Liver (tissue), 9 donors: ENCODE measurements around the gene ZSWIM6. TPM values are rescaled to one million over a fixed set of nuclear protein-coding genes. Genes with fewer than 3 reads are reported as not detected.

Experiments
- DNase-seq: peaks from one replicate; pipeline ENCODE4 v3.0.0-alpha.2; 2017; ENCODE audit warnings: low spot score
- H3K27ac ChIP-seq, 2 donors: one replicate each; pipeline ENCODE4 v1.7.0; 2013; ENCODE audit warnings: inconsistent platforms in 2 of 2, low read length in 2 of 2, control low read depth in 1 of 2, low read depth in 1 of 2, mild to moderate bottlenecking in 1 of 2
- H3K27me3 ChIP-seq, 4 donors: one replicate each; pipeline versions ENCODE4 v1.6.1 to v1.7.0; 2013; ENCODE audit warnings: low read length in 3 of 4, inconsistent platforms in 1 of 4, mild to moderate bottlenecking in 1 of 4, moderate library complexity in 1 of 4; ENCODE audit not compliant: control insufficient read depth in 4 of 4, insufficient read depth in 4 of 4
- H3K36me3 ChIP-seq, 4 donors: one replicate each; pipeline versions ENCODE4 v1.6.1 to v1.7.0; 2013; ENCODE audit warnings: low read length in 3 of 4, mild to moderate bottlenecking in 3 of 4, low read depth in 1 of 4, moderate library complexity in 1 of 4; ENCODE audit not compliant: control insufficient read depth in 4 of 4, insufficient read depth in 3 of 4
- H3K4me1 ChIP-seq, 4 donors: one replicate each; pipeline versions ENCODE4 v1.6.1 to v1.7.0; 2013; ENCODE audit warnings: low read length in 3 of 4, mild to moderate bottlenecking in 3 of 4, moderate library complexity in 1 of 4; ENCODE audit not compliant: control insufficient read depth in 4 of 4, insufficient read depth in 4 of 4
- H3K4me3 ChIP-seq, 3 donors: one replicate each; pipeline versions ENCODE4 v1.6.1 to v1.7.0; 2013; ENCODE audit warnings: low read length in 3 of 3, control low read depth in 1 of 3, low read depth in 1 of 3, mild to moderate bottlenecking in 1 of 3
- H3K9ac ChIP-seq, 2 donors: one replicate each; pipeline ENCODE4 v1.7.0; 2013; ENCODE audit warnings: low read length in 2 of 2, mild to moderate bottlenecking in 2 of 2, moderate library complexity in 2 of 2, control low read depth in 1 of 2, low read depth in 1 of 2
- H3K9me3 ChIP-seq, 4 donors: one replicate each; pipeline versions ENCODE4 v1.6.1 to v1.7.0; 2013; ENCODE audit warnings: low read length in 3 of 4; ENCODE audit not compliant: control insufficient read depth in 4 of 4
- ATF3 ChIP-seq: IDR thresholded peaks from 2 replicates; pipeline ENCODE4 v1.6.1; 2016; ENCODE audit warnings: antibody characterized with exemption
- CTCF ChIP-seq: fragments of 150-350 bp; IDR thresholded peaks from 2 replicates; pipeline ENCODE4 v1.5.1; 2017; ENCODE audit warnings: improper control_type of control experiment, low read depth, low read length; ENCODE audit not compliant: missing input control
- EGR1 ChIP-seq, 2 donors: IDR thresholded peaks; 2 replicates each; pipeline ENCODE4 v1.6.1; 2016 to 2018; ENCODE audit warnings: antibody characterized with exemption in 2 of 2, low read depth in 2 of 2
- FOXA1 ChIP-seq: IDR thresholded peaks from 2 replicates; pipeline ENCODE4 v1.6.1; 2016; ENCODE audit warnings: antibody characterized with exemption
- FOXA2 ChIP-seq: IDR thresholded peaks from 2 replicates; pipeline ENCODE4 v1.6.1; 2016; ENCODE audit warnings: antibody characterized with exemption
- GABPA ChIP-seq, 2 donors: IDR thresholded peaks in 1 of 2; conservative IDR thresholded peaks in 1 of 2; 2 replicates each; pipeline ENCODE4 v1.6.1; 2016; ENCODE audit warnings: antibody characterized with exemption in 2 of 2, mild to moderate bottlenecking in 1 of 2, moderate library complexity in 1 of 2
- HNF4A ChIP-seq, 2 donors: conservative IDR thresholded peaks; 2 replicates each; pipeline ENCODE4 v1.6.1; 2016; ENCODE audit warnings: antibody characterized with exemption in 2 of 2, mild to moderate bottlenecking in 2 of 2
- HNF4G ChIP-seq: IDR thresholded peaks from 2 replicates; pipeline ENCODE4 v1.6.1; 2016; ENCODE audit warnings: antibody characterized with exemption
- JUND ChIP-seq, 2 donors: IDR thresholded peaks; 2 replicates each; pipeline ENCODE4 v1.6.1; 2016; ENCODE audit warnings: antibody characterized with exemption in 2 of 2
- MAX ChIP-seq: IDR thresholded peaks from 2 replicates; pipeline ENCODE4 v1.6.1; 2016; ENCODE audit warnings: antibody characterized with exemption
- NR2F2 ChIP-seq: IDR thresholded peaks from 2 replicates; pipeline ENCODE4 v1.6.1; 2016; ENCODE audit warnings: antibody characterized with exemption
- RAD21 ChIP-seq, 2 donors: IDR thresholded peaks; 2 replicates each; pipeline ENCODE4 v1.6.1; 2016; ENCODE audit warnings: antibody characterized with exemption in 2 of 2, mild to moderate bottlenecking in 2 of 2
- REST ChIP-seq: IDR thresholded peaks from 2 replicates; pipeline ENCODE4 v1.6.1; 2016; ENCODE audit warnings: antibody characterized with exemption, mild to moderate bottlenecking
- RXRA ChIP-seq, 2 donors: IDR thresholded peaks; 2 replicates each; pipeline ENCODE4 v1.6.1; 2017 to 2018; ENCODE audit warnings: antibody characterized with exemption in 2 of 2, mild to moderate bottlenecking in 1 of 2
- SP1 ChIP-seq: IDR thresholded peaks from 2 replicates; pipeline ENCODE4 v1.6.1; 2018; ENCODE audit warnings: antibody characterized with exemption, mild to moderate bottlenecking
- TAF1 ChIP-seq: conservative IDR thresholded peaks from 2 replicates; pipeline ENCODE4 v1.6.1; 2016; ENCODE audit warnings: antibody characterized with exemption, mild to moderate bottlenecking
- YY1 ChIP-seq: IDR thresholded peaks from 2 replicates; pipeline ENCODE4 v1.6.1; 2016; ENCODE audit warnings: antibody characterized with exemption, mild to moderate bottlenecking
- ZBTB33 ChIP-seq: IDR thresholded peaks from 2 replicates; pipeline ENCODE4 v1.6.1; 2016; ENCODE audit warnings: antibody characterized with exemption
- WGBS: extraction: QIAGEN DNeasy Blood & Tissue Kit; methylation state at CpG from one replicate; pipeline ENCODE4 v1.1.7; 2013; 5-methylcytosine and 5-hydroxymethylcytosine counted together
- polyA plus RNA-seq, 2 donors: library from polyadenylated mRNA; stranded (reverse) in 1 of 2; unstranded in 1 of 2; fragments of 200-250 nt in 1 of 2; fragments of >200 nt in 1 of 2; fragmentation: Nextera tagmentation in 1 of 2; extraction: Ambion mirVana in 1 of 2; gene quantifications; one replicate each; pipeline versions ENCODE4 v1.2.1 to v1.2.3, GENCODE V29; 2013 to 2015
- total RNA-seq, 2 donors: library from RNA; depleted of rRNA; stranded (reverse); fragments of >200 nt; gene quantifications; one replicate each; pipeline ENCODE4 v1.2.3, GENCODE V29; 2014
- donor health status: healthy.
- donor health status: healthy.
- donor health status: healthy.
- donor health status: healthy.
- donor health status: healthy.

Gene ZSWIM6
- total and polyA plus RNA-seq, 4 donors = 1.3 to 5.2 (median 3.3) TPM

- Histone ChIP-seq H3K9me3 (no peaks in the 10 kb centered on the region), H3K9ac (no peak overlapping the region), H3K27ac (no peak overlapping the region), H3K36me3 (no peaks in the 10 kb centered on the region), H3K27me3 (no peaks in the 10 kb centered on the region), H3K4me3 (no peak overlapping the region), H3K4me1 (peaks cover 3 to 42% (median 30%) of the 10 kb centered on the region in 4 donors)
- DNase-seq = no peak
- WGBS = 37% methylated on average over 2 of the region's 2 CpGs
- no peak for TF ChIP-seq HNF4A (conservative IDR thresholded peaks at IDR 0.05)
- no peak for TF ChIP-seq JUND (IDR thresholded peaks at IDR 0.05)
- TF ChIP-seq TAF1 = no peak
- TF ChIP-seq NR2F2 = no peak
- no peak for TF ChIP-seq REST
- TF ChIP-seq FOXA2 = no peak
- TF ChIP-seq EGR1 (IDR thresholded peaks at IDR 0.05; ENCODE audit: low read depth in 2 of 2) = no peak
- TF ChIP-seq HNF4G = no peak
- TF ChIP-seq RAD21 (IDR thresholded peaks at IDR 0.05) = no peak
Observed at GRCh38 chr5:61467766-61468482, 135.9 kb downstream of the ZSWIM6 start.

- Histone ChIP-seq H3K4me1 (peaks cover 3 to 44% (median 30%) of the 10 kb centered on the region in 4 donors), H3K36me3 (no peaks in the 10 kb centered on the region), H3K9ac (no peak overlapping the region), H3K27ac (no peak overlapping the region), H3K27me3 (no peaks in the 10 kb centered on the region), H3K4me3 (no peak overlapping the region), H3K9me3 (no peaks in the 10 kb centered on the region)
- TF ChIP-seq JUND (IDR thresholded peaks at IDR 0.05) (no peak), RXRA (IDR thresholded peaks at IDR 0.05) (no peak), EGR1 (IDR thresholded peaks at IDR 0.05; ENCODE audit: low read depth in 2 of 2) (no peak), YY1 (no peak), ATF3 (no peak), MAX (no peak), ZBTB33 (no peak), FOXA1 (no peak), GABPA (IDR thresholded peaks at IDR 0.05 in 1 of 2, conservative IDR thresholded peaks at IDR 0.05 in 1 of 2) (no peak), HNF4G (no peak), NR2F2 (no peak), TAF1 (no peak), SP1 (no peak), CTCF (no peak), REST (no peak), FOXA2 (no peak)
- no peak for DNase-seq
- 73% methylated on average over 2 of the region's 2 CpGs for WGBS
Observed at GRCh38 chr5:61468483-61468865, 136.4 kb downstream of the ZSWIM6 start.
